Loucy (cell line): Measurements from ENCODE around the gene COLEC11.
"Not testable (repeated sequence)": the region's sequence is repeated elsewhere in the genome, so short reads cannot be mapped to it uniquely, and the experiment has no call there.

Source experiments
- H2AFZ ChIP-seq: fragments of 200-600 bp; sonication (generic); 2 replicates; pipeline ENCODE4 v1.6.0; 2016; ENCODE audit warnings: antibody characterized with exemption, mild to moderate bottlenecking, low read length, moderate library complexity
- H3F3A ChIP-seq: fragments of 200-600 bp; 2 replicates; pipeline ENCODE4 v1.6.0; 2016; ENCODE audit warnings: antibody characterized with exemption, low read depth, mild to moderate bottlenecking
- H3K27me3 ChIP-seq: fragments of 200-600 bp; sonication (generic); 2 replicates; pipeline ENCODE4 v1.6.1; 2014; ENCODE audit warnings: low read length, mild to moderate bottlenecking; ENCODE audit not compliant: insufficient read depth, poor library complexity, severe bottlenecking
- H3K36me3 ChIP-seq: fragments of 200-600 bp; sonication (generic); 2 replicates; pipeline ENCODE4 v1.6.1; 2016; ENCODE audit warnings: low read length; ENCODE audit not compliant: insufficient read depth
- H3K4me1 ChIP-seq: fragments of 200-600 bp; sonication (generic); 2 replicates; pipeline ENCODE4 v1.5.1; 2014; ENCODE audit warnings: low read length, mild to moderate bottlenecking; ENCODE audit not compliant: insufficient read depth, poor library complexity, severe bottlenecking
- H3K4me2 ChIP-seq: fragments of 200-600 bp; sonication (generic); 2 replicates; pipeline ENCODE4 v1.6.0; 2014; ENCODE audit warnings: antibody characterized with exemption, low read length, low read depth, mild to moderate bottlenecking; ENCODE audit not compliant: poor library complexity, severe bottlenecking
- H3K4me3 ChIP-seq: fragments of 200-600 bp; sonication (generic); 2 replicates; pipeline ENCODE4 v1.5.1; 2014; ENCODE audit warnings: low read length, mild to moderate bottlenecking, mixed read lengths; ENCODE audit not compliant: poor library complexity, severe bottlenecking
- H3K79me2 ChIP-seq: fragments of 200-600 bp; sonication (generic); 2 replicates; pipeline ENCODE4 v1.6.1; 2014; ENCODE audit warnings: low read length; ENCODE audit not compliant: insufficient read depth
- H3K9ac ChIP-seq: fragments of 200-600 bp; sonication (generic); 2 replicates; pipeline ENCODE4 v1.6.0; 2014; ENCODE audit warnings: mild to moderate bottlenecking, low read depth, low read length, moderate library complexity; ENCODE audit not compliant: poor library complexity, severe bottlenecking
- H3K9me2 ChIP-seq: fragments of 200-600 bp; sonication (generic); replicated peaks from 2 replicates; pipeline ENCODE4 v1.6.1; 2016; ENCODE audit warnings: low read depth, low read length, mixed read lengths
- H3K9me3 ChIP-seq: fragments of 200-600 bp; sonication (generic); 2 replicates; pipeline ENCODE4 v1.6.1; 2014; ENCODE audit warnings: mild to moderate bottlenecking, antibody characterized with exemption, low read length, low read depth; ENCODE audit not compliant: insufficient read depth
- H4K20me1 ChIP-seq: fragments of 200-600 bp; sonication (generic); 2 replicates; pipeline ENCODE4 v1.6.0; 2014; ENCODE audit warnings: antibody characterized with exemption, low read length, mild to moderate bottlenecking; ENCODE audit not compliant: insufficient read depth, poor library complexity, severe bottlenecking
- CTCF ChIP-seq: fragments of 200-600 bp; sonication (generic); conservative IDR thresholded peaks from 2 replicates; pipeline ENCODE4 v1.5.1; 2014; ENCODE audit warnings: mild to moderate bottlenecking, antibody characterized with exemption, low read length
- EZH2phosphoT487 ChIP-seq: fragments of 200-600 bp; IDR thresholded peaks from 2 replicates; pipeline ENCODE4 v1.6.1; 2018; ENCODE audit warnings: antibody characterized with exemption, mild to moderate bottlenecking, moderate library complexity, borderline replicate concordance

The COLEC11 gene

DNA sequence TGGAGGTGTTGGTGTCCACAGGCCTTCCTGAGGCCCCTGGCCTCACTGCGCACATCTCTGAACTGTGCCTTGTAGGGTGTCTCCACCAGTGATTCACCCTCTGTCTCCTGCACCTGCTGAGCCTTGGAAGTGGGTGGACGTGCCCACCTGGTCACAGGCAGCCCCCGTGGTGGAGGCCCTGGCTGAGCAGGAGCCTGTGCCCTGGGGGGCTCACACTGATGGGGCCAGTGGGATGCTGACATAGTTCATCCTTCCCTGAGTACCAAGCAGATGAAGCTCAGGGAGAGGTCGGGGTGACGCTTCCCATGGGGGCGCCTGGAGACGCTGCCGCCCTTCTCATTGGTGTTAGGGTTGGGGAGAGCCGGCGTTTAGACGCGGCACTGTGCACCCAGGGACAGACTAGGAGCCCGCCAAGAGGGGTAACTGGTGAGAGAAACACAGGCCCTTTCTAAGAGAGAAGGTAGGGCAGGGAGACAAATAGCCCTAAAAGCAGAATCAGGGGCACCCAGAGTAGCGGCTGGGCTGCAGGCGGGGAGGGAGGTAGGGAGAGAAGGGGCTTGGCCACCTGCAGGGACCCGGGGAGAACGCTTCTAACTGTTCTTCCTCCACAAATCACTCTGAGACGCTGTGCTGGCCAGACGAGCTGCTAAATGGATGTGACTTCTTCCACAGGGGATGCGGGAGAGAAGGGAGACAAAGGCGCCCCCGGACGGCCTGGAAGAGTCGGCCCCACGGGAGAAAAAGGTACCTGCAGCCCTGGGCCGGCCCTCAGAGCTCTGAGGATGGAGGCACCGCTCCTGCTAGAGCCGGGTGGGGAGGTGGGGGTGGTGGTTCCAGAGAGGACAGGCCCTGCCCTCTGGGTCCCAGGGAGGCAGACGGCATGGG, 18.0 kb downstream of the COLEC11 start:
- no peaks in the 10 kb centered on the region for H3K27me3 ChIP-seq

GRCh38 chr2:3613524-3613905, 18.6 kb downstream of the COLEC11 start:
- no peaks in the 10 kb centered on the region for H3K9me2 ChIP-seq
- H3K27me3 ChIP-seq = no peaks in the 10 kb centered on the region
- TF ChIP-seq CTCF (no peak), EZH2phosphoT487 (no peak)
- no peaks in the 10 kb centered on the region for H3K9me3 ChIP-seq
- H3K4me2 ChIP-seq = no peak overlapping the region
- H3F3A ChIP-seq = no peaks in the 10 kb centered on the region
- H3K79me2 ChIP-seq = no peaks in the 10 kb centered on the region
- no peaks in the 10 kb centered on the region for H4K20me1 ChIP-seq
- no peak overlapping the region for H3K9ac ChIP-seq
- H3K36me3 ChIP-seq = no peaks in the 10 kb centered on the region
- no peak overlapping the region for H2AFZ ChIP-seq
- no peaks in the 10 kb centered on the region for H3K4me1 ChIP-seq
- H3K4me3 ChIP-seq = no peak overlapping the region

More for the DNA sequence above, 18.0 kb downstream of the COLEC11 start:
- no peak overlapping the region for H2AFZ ChIP-seq
- H3K9me2 ChIP-seq = no peaks in the 10 kb centered on the region
- H3K4me3 ChIP-seq = no peak overlapping the region
- H3F3A ChIP-seq = no peaks in the 10 kb centered on the region
- H3K9ac ChIP-seq = no peak overlapping the region
- no peaks in the 10 kb centered on the region for H3K36me3 ChIP-seq
- no peaks in the 10 kb centered on the region for H3K4me1 ChIP-seq
- no peak overlapping the region for H3K4me2 ChIP-seq
- H3K79me2 ChIP-seq = no peaks in the 10 kb centered on the region
- TF ChIP-seq CTCF (no peak), EZH2phosphoT487 (no peak)
- no peaks in the 10 kb centered on the region for H3K9me3 ChIP-seq
- no peaks in the 10 kb centered on the region for H4K20me1 ChIP-seq

DNA sequence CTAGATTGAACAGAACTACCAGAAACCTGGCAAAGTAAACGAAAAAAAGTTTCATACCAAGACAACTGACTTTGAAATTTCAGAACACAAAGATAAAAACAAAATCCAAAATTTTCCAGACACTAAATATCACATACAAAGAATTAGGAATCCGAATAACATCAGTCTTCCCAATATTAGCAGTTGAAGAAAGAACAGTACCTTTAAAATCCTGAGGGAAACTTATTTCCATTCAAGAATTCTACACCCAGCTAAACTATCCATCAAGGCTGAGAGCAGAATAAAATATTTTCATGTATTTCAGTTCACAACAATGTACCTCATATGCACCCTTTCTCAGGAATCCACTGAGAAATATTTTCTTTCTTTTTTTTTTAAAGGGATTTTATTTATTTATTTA, 19.8 kb downstream of the COLEC11 start:
- H3K4me3 ChIP-seq, H3K9me2 ChIP-seq, H4K20me1 ChIP-seq: not testable (repeated sequence)

GRCh38 chr2:3615541-3616200, 20.8 kb downstream of the COLEC11 start:
- not testable (repeated sequence) for H3K36me3 ChIP-seq, H3F3A ChIP-seq, H3K4me1 ChIP-seq, H3K79me2 ChIP-seq, H4K20me1 ChIP-seq, H3K4me2 ChIP-seq, H2AFZ ChIP-seq, H3K9me3 ChIP-seq, H3K9ac ChIP-seq, H3K9me2 ChIP-seq, H3K4me3 ChIP-seq, H3K27me3 ChIP-seq

More for the DNA sequence above, 19.8 kb downstream of the COLEC11 start:
- not testable (repeated sequence) for H3K36me3 ChIP-seq, H3K79me2 ChIP-seq, H3K27me3 ChIP-seq, H2AFZ ChIP-seq, H3K9me3 ChIP-seq, H3K4me2 ChIP-seq, H3K4me1 ChIP-seq, H3F3A ChIP-seq, H3K9ac ChIP-seq

- not testable (repeated sequence) for H3F3A ChIP-seq, H3K79me2 ChIP-seq, H4K20me1 ChIP-seq, H3K27me3 ChIP-seq, H3K9me3 ChIP-seq, H3K4me3 ChIP-seq, H2AFZ ChIP-seq, H3K36me3 ChIP-seq, H3K9me2 ChIP-seq, H3K9ac ChIP-seq, H3K4me2 ChIP-seq, H3K4me1 ChIP-seq
Measured at GRCh38 chr2:3616435-3617197, 21.7 kb downstream of the COLEC11 start.
